GM21723 (cell line): ENCODE measurements around the gene CMTM5.

Experiments used
- ATAC-seq: cut with Tn5 transposase; IDR thresholded peaks from one replicate; pipeline ENCODE4 v1.9.1; 2021; ENCODE audit warnings: mild to moderate bottlenecking, moderate library complexity; ENCODE audit not compliant: unreplicated experiment

The CMTM5 gene, protein sequence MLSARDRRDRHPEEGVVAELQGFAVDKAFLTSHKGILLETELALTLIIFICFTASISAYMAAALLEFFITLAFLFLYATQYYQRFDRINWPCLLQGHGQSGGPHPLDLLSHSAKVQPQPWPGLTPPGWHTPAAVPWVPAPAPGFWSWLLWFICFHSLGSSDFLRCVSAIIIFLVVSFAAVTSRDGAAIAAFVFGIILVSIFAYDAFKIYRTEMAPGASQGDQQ

GRCh38 chr14:23376482-23377197, at the start of gene CMTM5:
Gene CMTM5 (plus strand): TSS chr14:23377046. CDS start chr14:23377252, 206 bp downstream.
- ATAC-seq = no peak

DNA sequence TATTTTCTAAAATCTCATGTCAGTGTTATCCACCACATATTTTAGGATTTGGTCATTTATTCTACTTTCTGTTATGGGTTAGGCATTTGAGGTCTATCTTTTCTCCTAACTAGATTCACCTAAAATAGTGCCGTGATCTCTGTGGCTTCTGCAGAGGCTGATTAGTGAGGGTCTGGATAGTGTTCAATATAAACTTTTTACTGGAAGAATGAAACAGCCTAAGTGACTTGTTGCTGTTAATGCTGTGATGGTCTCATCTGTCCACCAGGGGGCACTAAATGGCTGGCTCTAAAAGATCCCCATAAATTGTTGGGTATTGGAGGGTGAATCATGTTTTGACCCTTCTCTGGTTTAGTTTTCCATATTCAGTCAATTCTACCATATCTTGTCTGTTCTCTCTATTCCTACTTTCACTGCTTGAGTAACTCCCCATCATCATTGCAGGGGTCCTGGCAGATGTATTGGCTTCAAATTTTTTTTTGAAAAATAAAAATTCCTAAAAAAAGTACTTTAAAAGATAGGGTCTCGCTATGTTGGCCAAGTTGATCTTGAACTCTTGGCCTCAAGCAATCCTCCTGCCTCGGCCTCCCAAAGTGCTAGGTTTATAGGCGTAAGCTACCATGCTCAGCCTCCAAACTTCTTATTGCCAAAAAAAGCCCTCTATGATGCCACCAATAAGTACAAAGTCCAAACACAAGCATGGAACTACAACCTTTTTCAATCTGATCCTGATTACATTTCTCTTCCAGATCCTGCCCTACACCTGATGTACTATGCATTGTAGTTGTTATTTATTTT, 48.7 kb upstream of the CMTM5 start:
- no peak for ATAC-seq

DNA sequence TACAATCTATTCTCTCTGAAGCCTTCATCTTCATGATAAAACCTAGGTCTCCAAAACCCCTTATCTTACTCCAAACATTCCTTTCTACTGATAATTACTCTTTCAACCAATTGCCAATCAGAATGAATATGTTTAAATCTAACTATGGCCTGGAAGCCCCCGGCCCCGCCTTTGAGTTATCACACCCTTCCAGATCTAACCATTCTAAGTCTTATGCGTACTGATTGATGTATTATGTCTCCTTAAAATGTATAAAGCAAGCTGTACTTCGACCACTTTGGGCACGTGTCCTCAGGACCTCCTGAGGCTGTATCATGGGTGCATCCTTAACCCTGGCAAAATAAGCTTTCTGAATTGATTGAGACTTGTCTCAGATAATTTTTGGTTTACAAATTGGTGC, 41.2 kb upstream of the CMTM5 start:
- ATAC-seq = no peak

DNA sequence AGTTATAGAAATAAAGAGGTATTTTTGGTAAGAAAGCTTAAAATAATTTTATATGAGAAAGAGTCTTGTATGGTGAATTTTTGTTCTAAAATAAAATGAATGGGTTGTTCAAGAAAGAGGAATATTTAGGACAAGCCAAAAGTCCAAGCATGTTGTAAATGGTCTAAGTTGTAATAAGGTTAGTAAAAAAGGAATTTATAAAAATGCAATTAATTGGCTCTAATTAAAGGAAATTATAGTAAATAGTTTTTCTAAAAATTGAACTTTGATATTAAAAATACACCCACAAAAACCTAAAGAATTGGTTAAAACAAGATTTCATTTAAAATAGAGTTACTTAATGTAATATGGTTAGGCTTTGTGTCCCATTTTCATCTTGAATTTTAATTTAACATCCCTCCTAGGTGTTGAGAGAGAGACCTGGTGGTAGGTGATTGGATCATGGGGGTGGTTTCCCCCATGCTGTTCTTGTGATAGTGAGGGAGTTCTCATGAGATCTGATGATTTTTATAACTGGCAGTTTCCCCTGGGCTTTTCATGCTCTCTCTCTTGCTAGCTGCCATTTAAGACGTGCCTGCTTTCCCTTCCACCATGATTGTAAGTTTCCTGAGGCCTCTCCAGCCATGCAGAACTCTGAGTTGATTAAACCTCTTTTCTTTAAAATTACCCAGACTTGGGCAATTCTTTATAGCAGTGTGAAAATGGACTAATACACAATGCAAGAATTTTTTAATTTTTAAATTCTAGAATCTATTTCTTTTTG, 37.2 kb upstream of the CMTM5 start:
- ATAC-seq = no peak

- no peak for ATAC-seq
Observed at GRCh38 chr14:23344481-23344880, 32.4 kb upstream of the CMTM5 start.

GRCh38 chr14:23345987-23346692, 30.7 kb upstream of the CMTM5 start:
- no peak for ATAC-seq

DNA sequence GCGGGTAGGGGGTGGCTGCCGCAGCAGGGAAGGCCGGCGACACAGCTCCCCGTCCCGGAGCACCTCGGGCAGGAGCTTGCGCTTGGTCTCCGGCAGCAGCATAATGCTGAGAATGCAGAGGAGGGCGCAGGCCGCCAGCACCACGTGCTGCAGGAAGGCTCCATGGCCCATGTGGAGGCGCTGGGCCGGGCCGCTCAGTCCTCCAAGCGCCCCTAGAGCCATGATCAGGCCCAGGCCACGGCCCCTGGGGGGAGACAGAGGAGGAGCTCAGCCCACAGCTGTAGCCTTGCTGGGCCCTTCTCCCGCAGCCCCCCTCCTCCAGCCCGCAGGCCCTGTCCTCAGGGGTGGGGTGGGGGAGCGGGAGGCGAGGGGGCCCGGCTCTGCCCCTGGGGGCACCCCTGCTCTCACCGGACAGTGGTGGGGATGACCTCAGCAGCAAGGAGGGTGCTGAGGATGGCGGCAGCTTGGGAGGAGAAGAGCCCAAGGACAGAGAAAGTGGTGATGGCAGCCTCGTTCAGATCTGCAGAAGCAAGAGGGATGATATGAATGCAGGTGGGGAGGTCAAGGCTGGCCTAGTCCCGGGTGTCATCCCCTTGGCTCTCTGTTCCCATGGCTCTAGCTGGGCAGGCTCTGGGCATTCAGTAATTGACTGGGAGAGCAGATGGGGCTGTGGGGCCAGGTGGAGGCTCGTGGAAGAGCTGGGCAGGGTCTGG, 30.0 kb upstream of the CMTM5 start:
- ATAC-seq = no peak

DNA sequence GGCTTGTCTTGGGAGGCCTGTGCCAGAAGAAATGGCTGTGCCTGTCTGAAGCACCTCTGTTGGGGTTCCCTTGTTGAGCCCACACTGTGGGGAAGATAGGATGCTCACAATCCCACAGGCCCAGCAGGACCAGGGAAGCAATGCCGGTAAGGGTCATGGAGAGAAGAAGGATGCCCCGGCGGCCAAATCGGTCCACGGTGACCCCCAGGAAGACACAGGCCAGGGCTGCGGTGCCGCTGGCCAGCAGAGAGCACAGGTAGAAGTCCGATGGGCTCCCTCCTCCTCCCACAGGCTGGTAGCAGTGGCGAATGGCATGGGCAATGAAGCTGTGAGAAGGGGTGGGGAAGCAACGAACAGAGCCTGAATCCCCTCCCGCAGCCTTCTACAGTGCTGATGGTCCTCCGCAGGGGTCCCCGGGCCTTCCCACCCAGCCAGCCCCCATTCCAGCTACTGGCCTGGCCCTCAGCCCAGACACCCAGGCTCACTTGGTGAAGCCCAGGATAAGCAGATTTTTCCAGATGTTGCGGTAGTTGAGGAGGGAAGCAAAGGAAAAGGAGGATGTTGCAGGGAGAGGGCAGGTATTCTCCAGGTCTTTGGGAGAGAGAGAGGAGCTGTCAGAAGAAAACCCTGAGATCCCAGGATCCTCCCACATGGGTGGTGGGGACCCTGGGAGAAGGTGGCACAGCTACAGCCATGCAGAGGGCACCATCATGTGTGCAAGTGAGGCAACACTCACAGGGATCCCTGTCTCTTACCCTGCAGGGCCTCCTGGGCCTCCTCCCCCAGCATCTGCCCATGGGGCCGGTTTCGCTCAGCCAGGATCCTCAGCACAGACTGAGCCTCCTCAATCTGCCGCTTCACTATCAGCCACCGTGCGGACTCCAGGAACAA, 29.2 kb upstream of the CMTM5 start:
- no peak for ATAC-seq

DNA sequence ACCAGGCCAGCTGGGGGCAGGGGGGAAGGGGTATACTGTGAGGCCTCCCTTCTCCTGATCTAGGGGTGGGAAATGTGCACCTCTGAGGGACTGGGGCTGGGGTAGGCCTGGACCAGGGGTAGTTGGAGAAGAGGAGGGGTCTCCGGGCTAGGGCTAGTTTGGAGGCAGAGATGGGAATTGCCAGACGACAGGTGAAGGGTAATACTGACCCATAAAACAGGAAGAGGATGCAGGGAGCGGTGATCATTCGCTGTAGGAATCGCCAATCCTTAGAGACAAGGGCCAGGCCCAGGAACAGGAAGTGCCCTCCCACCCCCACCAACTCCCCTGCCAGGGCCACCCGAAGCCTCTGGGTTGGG, 28.6 kb upstream of the CMTM5 start:
- ATAC-seq = no peak

DNA sequence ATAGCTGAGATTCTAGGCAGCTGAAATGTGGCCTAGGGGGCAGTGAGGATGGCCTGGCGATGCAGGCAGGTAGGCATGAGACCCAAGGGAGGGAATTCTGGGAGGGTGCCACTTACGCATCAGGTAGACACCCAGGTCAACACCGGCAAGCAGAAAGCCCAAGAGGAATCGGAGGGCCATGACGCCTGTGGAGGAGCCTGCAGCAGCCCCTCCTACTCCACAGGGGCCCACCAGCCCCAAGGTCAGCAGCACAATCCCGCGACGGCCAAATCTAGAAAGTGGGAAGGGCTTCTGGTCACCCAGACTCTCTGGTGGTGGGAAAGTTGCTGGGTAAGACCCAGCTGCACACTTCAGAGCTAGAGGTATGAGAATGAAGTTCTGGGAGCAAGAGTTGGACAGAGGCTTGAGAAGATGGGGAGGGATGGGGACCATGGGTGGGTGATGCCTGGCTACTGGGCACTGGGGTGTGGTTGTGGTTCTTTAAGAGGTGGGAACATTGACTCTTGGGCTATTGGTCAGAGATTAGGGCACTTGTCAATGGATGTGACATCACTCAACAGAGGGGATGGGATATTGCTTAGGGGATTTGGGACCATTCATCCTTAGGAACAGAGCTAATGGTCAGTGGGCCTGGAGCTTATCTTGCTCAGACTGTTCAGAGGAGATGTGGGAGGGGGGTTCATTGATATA, 27.5 kb upstream of the CMTM5 start:
- no peak for ATAC-seq

GRCh38 chr14:23351681-23352505, 25.0 kb upstream of the CMTM5 start:
- no peak for ATAC-seq

DNA sequence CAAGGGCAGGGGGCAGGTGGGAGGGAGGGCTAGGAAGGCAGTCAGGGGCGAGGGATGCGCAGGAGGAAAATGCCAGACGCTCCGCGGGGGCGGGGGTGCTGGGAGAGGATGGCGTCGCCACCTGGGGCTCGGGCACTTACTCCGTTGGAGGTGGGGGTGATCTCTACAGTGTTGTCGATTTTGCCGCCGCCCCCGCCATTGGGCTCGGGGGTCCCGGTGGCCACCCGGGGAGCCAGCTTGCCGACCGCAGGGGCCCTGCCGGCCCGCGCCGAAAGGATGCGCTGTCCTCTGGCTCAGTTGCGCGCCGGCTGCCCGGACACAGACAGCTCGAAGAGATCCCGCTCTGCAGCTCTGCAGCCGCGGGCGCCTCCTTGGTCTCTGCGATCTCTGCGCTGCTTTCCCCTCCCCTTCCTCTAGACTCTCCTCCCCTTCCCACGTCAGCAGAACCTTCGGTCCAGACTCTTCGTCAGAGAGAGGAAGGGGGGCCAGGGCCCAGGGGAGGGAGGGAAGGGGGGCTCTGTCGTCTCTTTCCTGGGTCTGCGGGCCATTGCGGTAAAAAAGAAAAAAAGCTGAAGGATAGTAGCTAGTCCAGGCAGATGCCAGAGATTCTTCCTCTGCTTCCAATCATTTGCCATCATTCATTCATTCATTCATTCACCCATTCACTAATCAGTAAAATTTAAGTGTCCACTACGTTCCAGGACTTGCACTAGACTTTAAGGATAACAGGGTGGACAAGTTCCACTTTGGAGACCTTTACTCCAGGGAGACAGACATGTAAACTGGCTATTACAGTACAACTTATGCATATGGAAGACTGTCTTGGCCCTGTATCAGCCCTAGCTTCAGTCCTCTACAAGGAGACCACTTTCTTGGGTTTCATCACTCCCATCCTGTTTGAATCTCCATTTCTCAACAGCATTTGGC, 24.1 kb upstream of the CMTM5 start, which contains the start of gene SLC22A17:
SLC22A17 (minus strand) TSS at position 382 of the 927 bp plus-strand sequence.
- ATAC-seq = no peak

DNA sequence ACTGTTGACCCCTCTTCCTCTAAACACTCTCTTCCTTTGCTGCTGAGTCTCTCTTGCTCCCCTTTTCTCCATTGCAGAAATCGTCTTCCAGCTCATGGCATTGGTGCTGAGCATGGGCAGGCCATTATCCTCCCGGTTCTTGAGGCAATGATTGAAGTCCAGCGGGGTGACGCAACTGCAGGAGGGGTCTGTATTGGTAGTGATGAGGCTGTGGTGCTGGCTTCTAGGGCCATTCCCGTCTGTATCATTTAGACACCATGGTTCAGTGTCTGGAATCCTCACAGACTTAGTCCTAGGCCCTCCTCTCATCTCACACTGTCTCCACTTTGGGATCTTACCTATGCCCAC, 23.4 kb upstream of the CMTM5 start:
- no peak for ATAC-seq

GRCh38 chr14:23354990-23355389, 21.9 kb upstream of the CMTM5 start:
- no peak for ATAC-seq

DNA sequence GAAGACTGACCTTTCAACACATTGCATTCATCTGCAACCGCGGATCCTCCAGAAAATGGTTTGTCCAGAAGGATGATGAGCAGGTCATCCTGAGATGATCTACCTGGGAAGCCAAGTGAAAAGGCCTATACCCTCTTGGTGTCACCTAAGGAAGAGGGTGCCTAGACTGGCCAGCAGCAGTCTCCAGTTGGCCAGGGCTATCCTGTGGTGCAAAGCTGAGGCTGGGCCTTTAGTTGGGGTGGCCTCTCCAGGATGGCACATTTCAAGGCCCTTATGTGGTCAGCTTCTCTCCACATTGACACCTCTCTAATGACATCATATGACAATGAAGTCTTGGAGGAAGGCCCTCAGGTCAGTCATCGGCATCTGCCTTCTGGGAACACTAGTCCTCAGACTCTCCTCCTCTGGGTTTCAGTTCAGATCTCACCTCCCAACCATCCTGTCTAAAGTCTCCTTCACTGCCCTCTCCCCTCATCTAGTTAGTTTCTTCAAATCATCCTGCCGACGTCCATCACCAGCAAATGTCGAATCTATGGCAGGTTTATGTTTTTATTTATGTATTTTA, 20.9 kb upstream of the CMTM5 start:
- no peak for ATAC-seq

GRCh38 chr14:23356662-23357061, 20.2 kb upstream of the CMTM5 start:
- ATAC-seq = no peak
